Mesenchymal stem cell (in vitro differentiated cells and primary cell): ENCODE results near the gene RAPGEF5.

Source experiments
- DNase-seq: peaks from one replicate; pipeline ENCODE4 v3.0.0-alpha.2; 2013
- H2AFZ ChIP-seq: one replicate; pipeline ENCODE4 v1.6.1; 2013; ENCODE audit warnings: low read depth, mild to moderate bottlenecking, control low read depth, inconsistent platforms, low read length, moderate library complexity
- H2AK5ac ChIP-seq: 2 replicates; pipeline ENCODE4 v1.6.1; 2013; ENCODE audit warnings: low read length, moderate library complexity, mild to moderate bottlenecking, inconsistent platforms; ENCODE audit not compliant: severe bottlenecking
- H2BK120ac ChIP-seq: one replicate; pipeline ENCODE4 v1.6.1; 2013; ENCODE audit warnings: low read depth, mild to moderate bottlenecking, inconsistent platforms, low read length, moderate library complexity
- H2BK12ac ChIP-seq, 2 experiments: one replicate each; pipeline ENCODE4 v1.6.1; 2013; ENCODE audit warnings: inconsistent platforms in 2 of 2, low read length in 2 of 2, mild to moderate bottlenecking in 2 of 2, moderate library complexity in 2 of 2, control low read depth in 1 of 2
- H2BK15ac ChIP-seq: one replicate; pipeline ENCODE4 v1.6.1; 2013; ENCODE audit warnings: mild to moderate bottlenecking, low read depth, inconsistent platforms; ENCODE audit not compliant: poor library complexity, severe bottlenecking
- H2BK5ac ChIP-seq: 2 replicates; pipeline ENCODE4 v1.6.1; 2013; ENCODE audit warnings: low read depth, mild to moderate bottlenecking, low read length, control low read depth, inconsistent platforms; ENCODE audit not compliant: poor library complexity, severe bottlenecking
- H3K14ac ChIP-seq, 2 experiments: one replicate each; pipeline ENCODE4 v1.6.1; 2013; ENCODE audit warnings: inconsistent platforms in 2 of 2, low read length in 2 of 2, control low read depth in 1 of 2, mild to moderate bottlenecking in 1 of 2, moderate library complexity in 1 of 2
- H3K18ac ChIP-seq, 2 experiments: one replicate each; pipeline ENCODE4 v1.6.1; 2013; ENCODE audit warnings: inconsistent platforms in 2 of 2, low read length in 2 of 2, control low read depth in 1 of 2, low read depth in 1 of 2, mild to moderate bottlenecking in 1 of 2
- H3K23ac ChIP-seq, 2 experiments: one replicate each; pipeline ENCODE4 v1.6.1; 2013; ENCODE audit warnings: inconsistent platforms in 2 of 2, low read length in 2 of 2, mild to moderate bottlenecking in 2 of 2, moderate library complexity in 2 of 2, control low read depth in 1 of 2
- H3K27ac ChIP-seq: 2 replicates; pipeline ENCODE4 v1.5.1; 2013; ENCODE audit warnings: mild to moderate bottlenecking, moderate library complexity, low read length, control low read depth, inconsistent platforms; ENCODE audit not compliant: poor library complexity, severe bottlenecking
- H3K27me3 ChIP-seq, 2 experiments: 2 replicates each; pipeline versions ENCODE4 v1.6.1 to v1.7.0; 2013; ENCODE audit warnings: low read length in 2 of 2, mild to moderate bottlenecking in 2 of 2, moderate library complexity in 2 of 2, control low read depth in 1 of 2, inconsistent platforms in 1 of 2; ENCODE audit not compliant: control insufficient read depth in 1 of 2, insufficient read depth in 1 of 2
- H3K36me3 ChIP-seq, 2 experiments: 2 replicates each; pipeline versions ENCODE4 v1.6.1 to v1.7.0; 2013; ENCODE audit warnings: low read length in 2 of 2, control low read depth in 1 of 2, inconsistent platforms in 1 of 2, low read depth in 1 of 2, mild to moderate bottlenecking in 1 of 2; ENCODE audit not compliant: insufficient read depth in 2 of 2, control insufficient read depth in 1 of 2
- H3K4ac ChIP-seq, 2 experiments: one replicate each; pipeline ENCODE4 v1.6.1; 2013; ENCODE audit warnings: inconsistent platforms in 2 of 2, low read length in 2 of 2, mild to moderate bottlenecking in 2 of 2, moderate library complexity in 2 of 2, control low read depth in 1 of 2, low read depth in 1 of 2
- H3K4me1 ChIP-seq: 2 replicates; pipeline ENCODE4 v1.6.1; 2013; ENCODE audit warnings: low read depth, low read length, control low read depth; ENCODE audit not compliant: control insufficient read depth, insufficient read depth
- H3K4me2 ChIP-seq: 2 replicates; pipeline ENCODE4 v1.6.1; 2013; ENCODE audit warnings: low read length, mild to moderate bottlenecking, inconsistent platforms; ENCODE audit not compliant: poor library complexity, severe bottlenecking
- H3K4me3 ChIP-seq, 2 experiments: 2 replicates each; pipeline versions ENCODE4 v1.5.1 to v1.7.0; 2013; ENCODE audit warnings: low read length in 2 of 2, mild to moderate bottlenecking in 2 of 2, control low read depth in 1 of 2, low read depth in 1 of 2; ENCODE audit not compliant: insufficient read depth in 1 of 2
- H3K79me1 ChIP-seq: replicated peaks from 2 replicates; pipeline ENCODE4 v1.6.1; 2013; ENCODE audit warnings: mild to moderate bottlenecking, control low read depth, low read length, inconsistent platforms; ENCODE audit not compliant: poor library complexity, severe bottlenecking
- H3K9ac ChIP-seq: 2 replicates; pipeline ENCODE4 v1.7.0; 2013; ENCODE audit warnings: mild to moderate bottlenecking, low read length, moderate library complexity
- H3K9me3 ChIP-seq: 2 replicates; pipeline ENCODE4 v1.7.0; 2013; ENCODE audit warnings: mild to moderate bottlenecking, low read length; ENCODE audit not compliant: control insufficient read depth
- H4K8ac ChIP-seq: one replicate; pipeline ENCODE4 v1.6.1; 2013; ENCODE audit warnings: inconsistent platforms, mild to moderate bottlenecking, low read length, moderate library complexity
- H4K91ac ChIP-seq: one replicate; pipeline ENCODE4 v1.6.1; 2013; ENCODE audit warnings: mild to moderate bottlenecking, low read length, inconsistent platforms
- WGBS: methylation state at CpG from one replicate; pipeline ENCODE4 v1.1.7; 2013; ENCODE audit warnings: mixed read lengths; 5-methylcytosine and 5-hydroxymethylcytosine counted together

RAPGEF5 gene

DNA sequence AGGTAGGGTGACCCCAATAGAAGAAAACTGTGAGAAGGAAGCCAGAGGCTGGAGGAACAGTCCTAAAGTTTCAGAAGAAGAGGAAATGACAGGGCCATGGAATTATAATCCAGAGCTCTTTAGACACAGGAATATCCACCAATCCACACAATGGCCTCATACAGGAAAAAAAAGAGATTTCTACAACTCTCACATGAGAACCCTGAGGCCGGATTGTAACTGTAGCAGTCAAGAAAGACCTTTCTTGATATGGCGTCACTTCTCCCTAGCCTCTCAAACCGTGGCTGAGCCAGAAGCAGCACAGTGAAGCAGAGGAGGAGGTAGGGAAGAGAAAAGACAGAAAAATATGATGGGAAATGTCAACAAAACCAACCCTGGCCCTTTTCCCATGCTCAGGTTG lies 76.9 kb downstream of the RAPGEF5 start:
- Histone ChIP-seq H3K4me1 (no peaks in the 10 kb centered on the region), H2AK5ac (no peak overlapping the region), H2BK15ac (no peak overlapping the region), H3K27me3 (peaks cover 0 to 8% of the 10 kb centered on the region in 2 experiments), H3K36me3 (no peaks in the 10 kb centered on the region), H3K14ac (no peak overlapping the region), H3K9me3 (no peaks in the 10 kb centered on the region), H4K91ac (no peak overlapping the region), H3K4me2 (no peak overlapping the region), H4K8ac (no peak overlapping the region), H3K79me1 (no peaks in the 10 kb centered on the region), H3K27ac (no peak overlapping the region), H3K23ac (no peak overlapping the region), H2BK5ac (no peak overlapping the region), H3K9ac (no peak overlapping the region), H3K4ac (no peak overlapping the region), H2AFZ (no peak overlapping the region), H3K18ac (no peak overlapping the region), H2BK12ac (no peak overlapping the region), H3K4me3 (no peak overlapping the region), H2BK120ac (no peak overlapping the region)
- whole genome bisulfite sequencing: 78% methylated on average over 3 of the region's 3 CpGs
- DNase-seq: no peak

DNA sequence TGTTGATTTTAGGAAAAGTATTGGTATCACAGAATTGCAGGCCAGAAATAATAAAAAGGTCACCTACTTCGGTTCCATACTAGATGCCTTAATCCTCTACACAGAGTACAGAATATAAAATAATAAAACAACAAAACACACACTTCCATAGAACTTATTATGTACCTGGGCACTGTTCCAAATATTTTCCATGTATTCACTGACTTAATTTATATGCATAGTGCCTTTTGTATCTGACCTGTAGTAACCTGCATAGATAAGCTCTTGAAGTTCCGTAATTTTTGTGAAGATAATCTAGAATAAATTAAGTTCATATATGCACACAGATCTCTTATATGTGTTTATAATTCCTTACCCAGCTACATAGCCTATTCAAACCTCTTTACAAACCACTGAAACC lies 78.3 kb downstream of the RAPGEF5 start:
- Histone ChIP-seq H2BK120ac (no peak overlapping the region), H3K9me3 (no peaks in the 10 kb centered on the region), H2AFZ (no peak overlapping the region), H4K8ac (no peak overlapping the region), H3K4me3 (no peak overlapping the region), H3K4me1 (no peaks in the 10 kb centered on the region), H3K4ac (no peak overlapping the region), H3K27me3 (peaks cover 0 to 8% of the 10 kb centered on the region in 2 experiments), H3K79me1 (no peaks in the 10 kb centered on the region), H3K9ac (no peak overlapping the region), H3K4me2 (no peak overlapping the region), H3K14ac (no peak overlapping the region), H3K27ac (no peak overlapping the region), H2AK5ac (no peak overlapping the region), H3K18ac (no peak overlapping the region), H4K91ac (no peak overlapping the region), H2BK5ac (no peak overlapping the region), H2BK15ac (no peak overlapping the region), H3K23ac (no peak overlapping the region), H3K36me3 (no peaks in the 10 kb centered on the region), H2BK12ac (no peak overlapping the region)
- DNase-seq: no peak
- 100% methylated on average over 1 of the region's 2 CpGs for WGBS

DNA sequence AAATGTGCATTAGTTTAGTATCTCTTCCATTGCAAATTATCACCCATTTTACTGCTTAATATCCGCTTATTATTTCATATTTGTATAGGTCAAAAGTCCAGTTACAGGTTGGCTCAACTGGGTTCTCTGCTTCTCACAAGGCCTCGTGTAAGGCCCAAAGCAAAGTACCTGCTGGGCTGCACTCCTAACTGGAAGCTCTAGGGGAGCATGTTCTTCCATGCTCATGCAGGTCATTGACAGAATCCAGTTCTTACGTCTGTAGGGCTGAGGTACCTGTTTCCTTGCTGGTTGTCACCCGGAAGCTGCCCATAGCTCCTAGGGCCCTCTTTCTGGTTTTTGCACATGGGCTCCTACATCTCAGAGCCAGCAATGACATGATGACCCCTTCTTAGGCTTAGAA lies 79.6 kb downstream of the RAPGEF5 start:
- Histone ChIP-seq H3K9me3 (no peaks in the 10 kb centered on the region), H3K9ac (no peak overlapping the region), H3K36me3 (no peaks in the 10 kb centered on the region), H2AFZ (no peak overlapping the region), H4K91ac (no peak overlapping the region), H2BK12ac (no peak overlapping the region), H3K4me2 (no peak overlapping the region), H2AK5ac (no peak overlapping the region), H2BK120ac (no peak overlapping the region), H3K23ac (no peak overlapping the region), H2BK5ac (no peak overlapping the region), H3K27ac (no peak overlapping the region), H4K8ac (no peak overlapping the region), H3K4me3 (no peak overlapping the region), H3K18ac (no peak overlapping the region), H3K79me1 (no peaks in the 10 kb centered on the region), H3K27me3 (peaks cover 0 to 8% of the 10 kb centered on the region in 2 experiments), H3K4me1 (no peaks in the 10 kb centered on the region), H3K14ac (no peak overlapping the region), H2BK15ac (no peak overlapping the region), H3K4ac (no peak overlapping the region)
- 87% methylated on average over 4 of the region's 4 CpGs for WGBS
- no peak for DNase-seq

DNA sequence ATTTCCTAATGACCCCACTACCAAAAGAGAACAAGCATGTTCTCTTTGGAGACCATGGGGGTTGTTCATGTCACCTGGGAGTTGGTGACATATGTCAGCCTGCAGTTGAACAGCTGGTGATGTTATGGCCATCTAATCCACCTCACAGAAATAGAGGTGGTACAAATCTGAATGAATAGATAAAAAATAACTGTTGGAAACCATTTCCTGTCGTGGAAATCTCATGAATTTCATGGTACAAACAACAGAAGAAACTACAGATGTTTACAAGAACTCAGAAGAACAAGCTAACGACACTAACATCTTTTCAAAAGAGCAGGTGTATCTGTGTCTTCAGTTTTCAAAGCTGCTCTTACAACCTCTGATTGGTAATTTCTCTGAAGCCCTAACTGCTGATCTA lies 81.3 kb downstream of the RAPGEF5 start:
- no peak overlapping the region for H2AFZ ChIP-seq
- whole genome bisulfite sequencing: 40% methylated on average over 2 of the region's 2 CpGs
- H2BK5ac ChIP-seq: no peak overlapping the region
- no peaks in the 10 kb centered on the region for H3K9me3 ChIP-seq
- no peak overlapping the region for H3K4me2 ChIP-seq
- H4K91ac ChIP-seq: no peak overlapping the region
- no peak overlapping the region for H2BK12ac ChIP-seq
- no peak overlapping the region for H3K4me3 ChIP-seq
- no peak overlapping the region for H2BK15ac ChIP-seq
- no peaks in the 10 kb centered on the region for H3K36me3 ChIP-seq
- H4K8ac ChIP-seq: no peak overlapping the region
- H3K14ac ChIP-seq: no peak overlapping the region
- no peaks in the 10 kb centered on the region for H3K79me1 ChIP-seq
- H3K27me3 ChIP-seq: peaks cover 0 to 3% of the 10 kb centered on the region in 2 experiments
- no peak overlapping the region for H3K27ac ChIP-seq
- no peak overlapping the region for H3K9ac ChIP-seq
- no peak overlapping the region for H2BK120ac ChIP-seq
- H3K18ac ChIP-seq: no peak overlapping the region
- H3K23ac ChIP-seq: no peak overlapping the region
- no peaks in the 10 kb centered on the region for H3K4me1 ChIP-seq
- no peak overlapping the region for H2AK5ac ChIP-seq
- H3K4ac ChIP-seq: no peak overlapping the region
- DNase-seq: no peak
